ENCODE data around the gene GRM4.

Gene GRM4

DNA sequence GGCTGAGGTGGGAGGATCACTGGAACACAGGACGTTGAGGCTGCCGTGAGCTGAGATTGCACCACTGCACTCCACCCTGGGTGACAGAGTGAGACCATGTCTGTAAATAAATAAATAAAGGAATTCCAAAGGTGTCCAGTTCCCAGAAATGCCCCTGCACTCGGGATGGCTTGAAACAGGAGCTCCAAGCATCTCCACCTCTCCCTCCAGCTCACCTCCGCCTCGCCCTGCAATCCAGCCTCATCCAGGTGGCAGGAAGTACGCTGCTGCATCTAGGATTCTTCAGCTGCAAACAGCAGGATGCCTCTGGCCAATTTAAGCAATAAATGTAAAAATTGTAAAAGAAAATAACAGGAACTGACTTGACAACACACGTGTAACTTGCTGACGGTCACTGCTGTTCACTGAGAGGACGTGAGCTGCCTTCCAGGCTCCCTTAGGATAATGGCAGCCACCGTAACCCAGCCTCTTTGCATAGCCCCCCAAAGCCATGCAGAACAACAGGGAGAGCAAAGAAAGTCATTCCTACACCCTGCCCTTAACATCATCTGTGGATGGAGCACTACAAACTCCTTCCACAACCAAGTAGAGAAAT is 11.4 kb upstream of the GRM4 start:
- no peak for DNase-seq (ENCODE audit: low read depth)

DNA sequence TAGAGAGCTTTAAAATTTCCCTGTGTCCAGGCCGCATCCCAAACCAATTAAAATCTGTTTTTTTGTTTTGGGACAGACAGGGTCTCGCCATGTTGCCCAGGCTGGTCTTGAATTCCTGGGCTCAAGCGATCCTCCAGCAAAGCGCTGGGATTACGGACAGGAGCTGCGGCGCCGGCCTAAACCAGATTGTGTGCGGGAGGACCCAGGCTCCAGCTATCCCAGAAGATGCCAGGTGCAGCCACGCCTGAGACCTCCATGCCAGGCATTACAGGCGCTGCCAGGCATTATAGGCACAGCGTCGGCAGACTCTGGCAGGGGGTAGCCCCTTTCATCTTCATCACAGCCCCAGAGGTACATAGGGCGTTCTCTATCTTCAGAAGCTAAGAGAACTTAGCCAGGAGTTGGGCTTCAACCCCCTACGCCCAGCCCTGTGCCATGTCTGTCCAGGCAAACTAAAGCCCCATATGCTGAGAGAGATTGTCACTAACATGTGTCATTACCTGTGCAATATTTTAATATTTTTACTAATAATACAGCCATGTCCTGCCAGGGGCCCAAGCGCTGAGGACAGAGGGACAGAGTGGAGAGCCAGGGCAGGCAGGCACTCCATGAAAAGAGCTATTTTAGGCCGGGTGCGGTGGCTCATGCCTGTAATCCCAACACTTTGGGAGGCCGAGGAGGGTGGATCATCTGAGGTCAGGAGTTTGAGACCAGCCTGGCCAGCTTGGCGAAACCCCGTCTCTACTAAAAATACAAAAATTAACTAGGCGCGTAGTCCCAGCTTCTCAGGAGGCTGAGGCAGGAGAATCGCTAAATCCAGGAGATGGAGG is 9.8 kb upstream of the GRM4 start:
- DNase-seq (ENCODE audit: low read depth) = no peak

DNA sequence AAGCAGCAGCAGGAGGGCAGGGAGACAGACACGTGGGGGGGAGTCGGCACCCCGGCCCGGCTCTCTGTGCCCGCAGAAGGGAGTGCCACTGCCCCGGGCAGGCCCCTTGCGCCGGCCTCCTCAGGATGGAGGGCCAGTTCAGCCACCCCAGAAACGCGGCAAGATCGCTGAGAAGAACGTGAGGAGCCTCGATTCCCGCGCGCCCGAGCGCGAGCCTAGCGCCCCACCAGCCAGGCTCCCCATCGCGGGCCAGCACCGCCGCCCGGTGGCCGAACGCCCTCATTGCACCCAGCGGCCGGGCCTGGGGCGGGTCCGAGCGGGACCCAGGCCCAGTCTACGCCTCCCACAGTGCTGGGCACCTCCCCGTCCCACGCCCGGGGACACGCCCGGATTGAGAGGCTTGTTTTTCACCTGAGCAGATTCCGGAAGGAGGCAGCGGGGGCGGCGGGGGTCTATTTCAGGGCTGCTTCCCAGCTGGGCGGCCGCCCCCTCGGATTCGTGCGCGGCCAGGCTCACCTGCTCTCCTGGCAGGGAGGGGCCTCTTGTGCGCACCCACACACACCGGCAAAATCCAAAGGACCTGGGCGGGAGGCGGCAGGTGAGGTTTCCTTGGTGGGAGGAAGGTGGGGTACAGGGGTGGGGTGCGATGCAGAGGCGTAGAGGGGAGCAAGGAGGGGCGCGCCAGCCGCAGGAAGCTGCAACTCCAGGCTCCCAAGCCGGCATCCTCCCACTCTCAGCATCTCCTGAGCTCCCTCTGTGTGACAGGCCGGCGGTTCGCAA is 9.0 kb upstream of the GRM4 start:
- DNase-seq (ENCODE audit: low read depth) = no peak

DNA sequence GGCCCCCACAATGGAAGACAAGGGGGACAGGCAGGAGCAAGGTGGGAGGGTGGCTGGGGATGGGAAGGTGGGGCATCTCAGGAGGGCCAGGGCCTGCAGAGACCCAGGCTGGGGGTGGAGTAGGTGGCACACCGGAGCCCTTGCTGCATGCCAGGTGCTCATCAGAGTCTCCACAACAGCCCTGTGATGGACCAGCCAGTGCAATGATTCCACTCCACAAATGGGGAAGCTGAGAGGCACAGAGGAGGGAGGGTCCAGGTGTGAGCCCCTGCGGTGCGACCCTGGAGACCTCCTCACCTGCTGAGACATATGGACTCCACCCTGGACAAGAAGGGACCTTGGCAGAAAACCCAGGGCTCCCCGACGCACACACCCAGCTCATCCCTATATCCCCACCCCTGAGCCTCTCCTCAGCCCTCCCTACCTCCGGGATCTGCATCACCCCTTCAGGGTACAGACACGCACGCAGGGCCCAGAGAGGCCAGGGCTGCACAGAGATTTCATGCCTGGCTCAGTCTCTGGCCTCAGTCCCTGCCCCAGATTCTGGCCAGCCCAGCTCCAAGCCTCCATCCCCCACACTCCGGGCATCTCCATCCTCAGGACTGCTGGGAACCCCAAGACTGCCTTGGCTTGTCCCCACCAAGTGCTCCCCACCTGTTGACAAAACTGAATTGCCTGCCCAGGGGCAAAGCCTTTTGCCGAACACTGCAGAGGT is 7.1 kb upstream of the GRM4 start:
- no peak for DNase-seq (ENCODE audit: low read depth)

DNA sequence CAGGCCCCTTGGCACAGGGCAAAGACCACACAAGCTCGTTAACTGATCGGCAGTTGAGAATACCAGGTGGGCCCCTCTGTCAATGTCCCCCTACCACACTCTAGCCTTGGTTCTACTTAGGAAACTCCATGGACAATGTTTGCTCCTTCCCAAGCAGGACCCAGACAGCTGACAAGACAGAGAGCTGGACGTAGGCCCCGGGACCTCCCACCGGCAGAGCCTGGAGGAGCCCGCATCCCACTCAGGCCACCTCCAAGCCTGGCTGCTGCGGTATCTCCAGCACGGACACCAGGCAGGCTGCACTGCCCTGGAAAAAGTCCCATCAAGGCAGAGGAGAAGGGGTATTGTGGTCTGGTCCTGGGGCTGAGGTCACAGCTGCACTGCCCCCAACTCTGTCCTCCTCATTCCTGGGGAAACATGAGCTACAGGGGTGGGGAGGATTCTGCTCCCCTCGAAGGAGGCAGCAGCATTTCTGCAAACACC is 6.2 kb upstream of the GRM4 start:
- DNase-seq (ENCODE audit: low read depth) = no peak

DNA sequence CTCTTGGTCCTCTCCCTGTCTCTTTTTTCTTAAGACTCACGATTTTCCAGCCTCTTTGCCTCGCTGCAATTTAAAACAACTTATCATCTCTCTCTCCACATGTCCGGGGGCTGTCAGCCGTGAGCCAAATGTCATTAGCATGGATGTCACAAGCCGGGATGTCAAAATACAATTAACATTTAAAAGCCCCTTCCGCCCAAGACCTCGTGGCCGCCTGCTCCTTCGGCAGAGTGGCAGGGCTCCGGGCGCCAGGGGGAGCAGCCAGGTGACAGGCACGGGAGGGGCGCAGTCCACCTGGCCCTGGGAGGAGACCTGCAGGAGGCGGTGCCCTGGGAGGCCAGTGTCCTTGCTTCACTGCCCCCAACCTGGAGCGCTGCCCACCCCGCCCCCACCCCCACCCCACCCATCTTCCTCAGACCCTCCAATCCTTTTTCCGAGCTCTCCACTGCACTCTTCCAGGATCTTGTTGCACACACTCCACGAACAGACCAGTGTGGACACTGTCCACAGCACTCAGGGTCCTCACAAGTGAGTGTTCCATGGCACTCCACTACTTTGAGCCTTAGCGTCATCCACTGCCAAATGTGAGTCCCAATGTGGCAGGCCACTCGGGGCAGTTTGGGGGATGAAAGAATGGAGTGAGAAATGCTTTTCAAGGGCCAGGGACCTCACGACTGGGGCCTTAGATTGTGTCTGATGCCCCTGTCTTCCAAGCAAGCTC is 5.6 kb upstream of the GRM4 start:
- no peak for DNase-seq (ENCODE audit: low read depth)

DNA sequence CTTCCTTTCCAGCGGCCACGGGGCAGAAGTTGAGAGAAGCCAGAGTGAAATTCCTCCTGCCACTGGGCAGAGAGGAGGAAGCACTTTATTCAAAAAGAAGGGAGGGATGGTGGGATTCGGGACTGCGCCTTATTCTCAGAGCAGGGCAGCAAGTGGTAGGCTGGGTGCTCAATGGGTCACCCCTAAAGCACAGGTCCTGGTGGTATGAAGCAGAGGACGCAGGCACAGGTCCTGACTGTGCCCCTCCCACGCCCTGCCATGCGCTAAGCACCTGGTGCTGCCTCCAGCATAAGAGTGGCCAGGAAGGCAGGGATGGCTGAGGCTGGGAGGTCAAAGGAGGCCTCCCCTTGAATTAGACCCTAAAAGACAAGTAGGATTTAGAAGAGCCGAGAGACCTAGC is 4.9 kb upstream of the GRM4 start:
- DNase-seq (ENCODE audit: low read depth) = no peak

DNA sequence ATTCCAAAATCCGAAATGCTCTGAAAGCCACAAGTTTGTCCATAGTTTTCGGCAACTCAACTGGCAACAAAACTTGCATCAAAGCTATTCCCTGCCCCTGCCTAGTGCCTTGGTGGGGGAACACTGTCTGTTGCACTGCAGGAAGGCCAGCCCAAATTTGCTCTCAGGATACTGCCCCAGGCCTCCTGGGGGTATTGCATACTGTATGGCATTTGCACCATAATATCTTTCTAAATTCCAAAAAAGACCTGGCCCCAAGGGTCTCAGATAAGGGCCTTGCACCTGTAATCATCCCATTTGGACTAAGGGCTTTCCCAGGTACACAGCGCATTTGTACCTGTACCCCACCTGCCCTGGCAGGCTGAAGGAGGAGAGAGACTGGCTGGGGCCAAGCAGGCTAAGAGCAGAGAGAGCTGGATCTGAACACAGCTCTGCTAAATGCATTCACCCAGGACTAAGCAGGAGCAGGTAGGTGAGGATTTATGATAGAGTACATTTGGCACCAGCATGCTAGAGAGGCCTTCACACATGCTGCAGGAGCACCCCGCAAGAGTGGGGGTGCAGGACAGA is 4.0 kb upstream of the GRM4 start:
- no peak for DNase-seq (ENCODE audit: low read depth)

DNA sequence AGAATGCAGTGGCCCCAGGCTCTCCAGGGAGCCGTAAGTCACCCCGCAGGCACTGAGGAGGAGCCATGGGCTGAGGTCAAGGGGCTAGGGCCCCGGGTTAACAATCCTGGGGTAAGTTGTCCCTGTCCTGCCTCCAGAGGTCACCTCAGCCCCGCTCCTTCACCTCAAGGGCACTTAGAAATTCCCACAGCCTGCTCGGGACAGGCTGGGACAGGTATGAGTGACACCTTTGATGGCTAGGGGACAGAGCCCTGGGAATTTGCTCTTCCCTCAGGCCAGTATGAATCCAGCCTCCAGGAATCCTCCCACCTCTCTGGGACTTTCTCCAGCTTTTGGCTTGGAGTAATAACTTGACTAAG is 3.5 kb upstream of the GRM4 start:
- no peak for DNase-seq (ENCODE audit: low read depth)

DNA sequence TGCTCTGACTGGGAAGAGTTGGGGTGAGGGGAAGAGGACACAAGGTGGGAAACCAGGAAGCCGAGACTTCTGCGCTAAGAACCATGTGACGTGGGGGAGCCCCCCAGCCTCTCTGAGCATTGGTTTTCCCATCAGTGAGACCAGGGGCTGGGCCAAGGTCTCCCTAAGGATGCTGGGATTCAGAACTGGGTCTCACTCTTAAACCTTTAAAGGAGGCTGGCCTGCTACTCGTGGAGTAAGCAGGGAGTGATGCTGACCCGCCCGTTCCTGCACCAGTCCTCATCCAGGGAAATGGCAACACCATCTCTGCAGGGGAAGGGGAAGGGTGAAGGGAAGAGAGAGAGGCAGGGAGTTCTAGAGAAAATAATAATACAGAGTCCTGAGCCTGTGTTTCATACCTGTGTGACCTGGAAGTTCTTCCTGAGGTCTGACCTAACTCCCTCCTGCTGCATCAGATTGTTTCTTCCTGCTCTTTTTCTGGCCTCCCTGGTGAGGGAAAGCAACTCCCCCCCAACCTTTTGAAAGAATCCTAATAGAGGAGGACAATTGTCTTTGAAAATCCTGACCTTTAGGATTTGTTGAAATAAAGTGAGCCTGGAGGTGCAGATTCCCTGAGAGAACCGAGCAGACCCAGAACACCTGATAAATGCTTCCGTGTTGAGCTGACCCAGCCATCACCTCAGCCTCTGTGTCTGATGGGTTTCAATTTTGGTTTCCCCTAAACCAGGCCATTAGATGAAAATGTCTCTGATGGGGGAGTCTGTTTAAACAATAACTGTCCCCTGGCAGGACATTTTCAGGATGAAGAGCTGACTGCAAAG is 3.0 kb upstream of the GRM4 start:
- DNase-seq (ENCODE audit: low read depth) = no peak

DNA sequence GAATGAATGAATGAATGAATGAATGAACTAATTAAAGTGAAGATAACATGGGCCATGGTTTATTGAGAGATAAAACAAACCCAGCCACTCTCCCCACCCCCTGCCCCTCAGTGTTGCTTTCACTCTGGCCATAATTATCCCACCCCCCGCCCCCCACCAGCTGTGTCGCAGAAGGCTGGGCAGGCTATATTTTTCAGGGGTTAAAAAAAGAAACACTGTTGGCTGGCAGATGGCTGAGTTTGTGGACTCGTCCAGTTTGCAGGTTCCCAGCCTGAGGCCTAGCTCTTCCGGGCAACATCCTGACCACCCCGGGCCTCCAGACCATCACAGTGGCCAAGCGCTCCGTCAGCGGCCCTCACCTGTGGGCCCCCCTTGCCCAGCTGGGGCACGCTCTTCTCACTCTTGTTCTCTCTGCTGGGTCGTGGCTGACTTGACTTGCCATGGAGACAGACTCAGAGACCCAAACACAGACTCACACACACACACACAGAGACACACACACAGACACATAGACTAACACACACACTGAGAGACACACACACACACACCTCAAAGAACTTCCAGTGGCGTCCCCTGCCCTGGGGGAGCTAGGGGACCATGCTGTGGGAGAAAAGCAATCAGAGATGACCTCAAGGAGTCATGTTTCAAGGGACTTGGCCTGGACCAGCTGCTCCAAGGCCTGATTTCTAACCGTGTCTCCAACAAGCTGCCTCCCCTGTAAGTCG is 2.2 kb upstream of the GRM4 start:
- no peak for DNase-seq (ENCODE audit: low read depth)

DNA sequence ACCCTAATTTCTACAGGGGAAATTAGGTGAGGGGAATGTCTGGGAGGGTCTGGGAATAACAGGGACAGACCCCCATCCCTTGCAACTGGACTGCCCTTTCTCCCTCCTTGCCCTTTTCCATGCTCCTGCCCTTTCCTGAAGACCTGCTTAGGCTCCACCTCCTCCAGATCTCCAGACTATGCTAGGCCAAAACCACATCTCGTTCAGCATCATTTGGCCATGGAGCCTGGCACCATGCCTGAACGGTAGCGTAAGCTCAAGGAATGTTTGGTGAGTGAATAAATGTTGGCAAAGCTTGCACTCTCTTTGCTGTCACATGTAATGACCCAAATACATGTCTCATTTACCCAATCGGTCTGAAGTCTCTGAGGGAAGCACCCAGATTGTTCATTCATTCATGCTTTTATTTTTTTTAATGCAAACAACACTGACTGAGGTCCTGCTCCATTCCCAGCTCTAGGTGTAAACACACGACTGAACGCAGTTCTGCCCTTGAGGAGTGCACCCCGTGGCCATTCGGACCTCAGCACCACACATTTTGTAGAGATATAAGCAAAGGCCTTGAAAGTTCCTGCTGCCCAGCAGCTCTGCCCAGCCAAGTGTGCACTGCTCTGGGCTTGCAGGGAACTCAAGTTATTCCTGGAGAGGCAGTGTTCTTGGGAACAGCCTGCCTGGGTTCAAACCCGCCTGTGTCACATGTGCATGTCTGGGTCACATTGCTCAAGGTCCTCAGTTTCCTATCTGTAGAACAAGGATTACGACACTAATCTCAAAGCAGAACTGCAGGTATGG is 1.1 kb upstream of the GRM4 start:
- DNase-seq (ENCODE audit: low read depth) = no peak

DNA sequence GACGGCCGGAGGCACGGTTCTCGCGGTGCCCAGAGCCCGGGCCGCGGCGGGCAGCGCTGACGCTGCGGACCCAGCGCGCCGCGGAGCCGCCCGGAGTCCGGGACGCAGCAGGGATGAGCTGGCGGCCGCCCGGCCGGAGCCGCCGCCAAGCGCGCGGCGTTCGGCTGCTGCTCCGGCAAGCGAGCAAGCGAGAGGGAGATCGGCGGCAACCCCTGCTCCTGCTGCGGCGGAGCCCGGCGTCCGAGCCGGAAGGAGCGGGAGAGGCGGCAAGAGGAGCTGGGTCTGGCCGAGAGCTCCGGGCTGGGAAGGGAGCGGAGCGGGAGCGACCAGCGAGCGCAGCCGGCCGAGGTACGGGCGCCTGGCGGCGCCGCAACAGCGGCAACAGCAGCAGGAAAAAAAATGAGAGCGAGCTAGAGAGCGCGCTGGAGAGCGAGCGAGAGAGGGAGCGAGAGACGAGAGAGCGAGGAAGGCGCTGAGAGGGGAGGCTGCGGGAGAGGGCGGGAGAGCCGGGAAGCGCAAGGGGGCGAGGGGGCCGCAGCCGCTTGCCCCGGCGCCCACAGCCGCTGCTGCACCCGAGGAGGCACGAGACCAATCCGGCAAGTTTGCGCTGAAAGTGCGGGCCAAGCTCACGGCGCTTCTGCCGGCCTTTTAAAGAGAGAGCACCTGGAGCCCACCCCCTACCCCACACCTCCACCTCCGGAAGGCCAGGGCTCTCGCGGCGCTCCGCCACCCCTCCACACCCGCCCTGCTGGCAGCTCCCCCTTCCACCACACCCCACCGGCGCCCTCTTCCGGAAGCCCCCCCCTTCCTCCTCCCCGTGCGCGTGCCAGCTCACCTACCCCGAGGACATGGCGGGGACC is 496 bp downstream of the GRM4 start:
- DNase-seq (ENCODE audit: low read depth) = no peak

DNA sequence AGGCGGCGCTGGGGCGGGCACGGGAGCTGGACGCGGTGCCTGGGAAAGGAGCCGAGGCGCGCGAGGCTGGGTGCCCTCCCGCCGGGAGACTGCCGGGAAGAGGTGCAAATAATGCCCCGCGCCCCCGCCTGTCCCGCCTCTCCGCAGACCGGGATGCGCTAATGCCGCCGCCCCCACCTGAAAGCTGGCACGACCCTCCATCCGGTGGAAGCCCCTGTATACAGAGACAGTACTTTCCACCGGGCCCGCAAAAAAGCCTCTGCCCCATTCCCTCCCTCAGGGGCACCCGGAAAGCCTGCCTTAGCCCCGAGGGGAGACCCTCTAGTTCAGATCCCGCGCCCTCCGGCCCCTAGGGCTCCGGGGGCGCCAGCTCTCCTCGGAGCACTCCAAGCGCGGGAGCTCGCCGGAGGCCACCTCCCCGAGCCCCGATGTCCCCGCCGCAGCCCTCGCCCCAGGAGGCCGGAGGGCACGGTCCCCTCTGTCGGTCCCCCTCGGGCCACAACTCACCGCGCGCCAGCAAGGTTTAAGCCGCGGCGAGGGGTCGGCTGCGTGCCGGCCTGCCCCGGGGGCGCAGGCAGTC is 1.2 kb downstream of the GRM4 start:
- DNase-seq (ENCODE audit: low read depth) = no peak

DNA sequence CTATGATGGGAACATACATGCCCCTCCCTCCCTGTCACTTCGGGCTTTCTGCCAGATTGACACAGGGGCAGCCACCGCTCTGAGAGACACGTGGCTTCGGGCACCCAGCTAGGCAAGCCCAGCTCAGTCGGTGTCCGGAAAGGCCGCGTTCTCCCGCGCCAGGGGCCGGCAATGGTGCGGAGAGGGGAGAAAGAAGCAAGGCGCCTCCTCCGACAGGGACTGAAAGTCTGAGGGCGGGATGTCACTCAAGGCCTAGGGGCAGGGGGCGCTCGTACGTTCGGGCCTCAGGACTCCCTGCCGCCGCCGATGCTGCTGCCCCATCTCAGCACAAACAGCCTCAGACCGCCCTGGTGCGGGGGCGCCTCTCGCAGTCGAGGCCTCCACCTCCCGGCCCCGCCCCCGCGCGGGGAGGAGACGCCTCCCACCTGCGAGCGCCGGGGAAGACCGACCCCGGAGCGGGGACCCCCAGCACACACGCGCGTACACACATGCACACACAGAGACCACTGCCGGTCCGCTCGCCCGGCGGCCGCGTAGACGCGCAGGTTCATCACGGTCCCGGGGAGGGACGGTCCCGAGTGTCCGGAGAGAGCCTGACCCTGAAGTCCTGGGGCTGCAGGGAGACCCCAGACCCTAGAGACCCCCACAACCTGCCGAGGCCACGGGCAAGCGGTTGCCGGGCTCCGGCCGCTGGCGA is 1.9 kb downstream of the GRM4 start:
- no peak for DNase-seq (ENCODE audit: low read depth)

DNA sequence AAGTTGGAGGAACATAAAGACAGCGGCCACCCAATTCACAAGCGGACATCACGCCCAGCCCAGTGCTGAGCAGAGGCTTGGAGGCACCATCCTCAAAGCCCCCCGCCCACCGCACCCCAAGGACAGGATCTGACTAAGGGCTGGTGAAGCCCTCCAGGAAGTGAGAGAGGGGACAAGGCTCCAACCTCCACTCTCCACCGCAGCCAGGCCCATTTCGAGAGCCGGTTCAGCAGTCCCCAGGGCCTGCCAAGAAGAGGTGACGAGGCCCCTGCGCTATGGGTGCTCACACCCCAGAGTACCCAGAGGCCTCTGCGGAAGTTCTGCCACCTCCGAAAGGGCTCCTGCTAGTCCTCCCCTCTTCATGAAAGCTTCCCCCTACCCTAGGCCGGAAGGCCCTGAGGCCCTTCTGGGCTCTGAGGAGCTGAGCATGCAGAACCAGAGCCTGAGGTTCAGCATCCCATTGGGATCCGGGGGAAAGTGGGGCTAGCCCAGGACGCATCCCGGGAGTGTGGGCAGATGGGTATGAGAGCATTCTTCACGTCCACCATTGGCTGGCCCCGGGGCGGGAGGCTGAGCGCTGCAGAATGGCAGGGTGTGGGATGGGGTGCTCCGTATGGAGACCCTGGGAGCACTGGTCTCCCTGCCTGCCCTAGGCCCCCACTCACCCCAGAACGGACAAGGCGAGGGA is 2.5 kb downstream of the GRM4 start:
- no peak for DNase-seq (ENCODE audit: low read depth)

Measured in fibroblast of the conjunctiva (primary cell).